Stimulated activated naive CD8-positive, alpha-beta T cell treated with anti-CD3 and anti-CD28 coated beads, Interleukin-15, amount 100 ng/mL, for 72 hours (primary cell): Measurements from ENCODE around the gene BCAS3.

Experiments
- ATAC-seq: fragments of 150-1000 bp; cut with Tn5 transposase; 2 replicates; pipeline ENCODE4 v1.10.0; 2021; ENCODE audit warnings: mild to moderate bottlenecking, moderate library complexity
- DNase-seq, 2 donors: peaks; one replicate each; pipeline ENCODE4 v3.0.0; 2021 to 2022
- H3K27ac Mint-ChIP-seq, 2 donors: one replicate each; pipeline ENCODE4 v1.8.0; 2022; ENCODE audit warnings: mild to moderate bottlenecking in 2 of 2, mixed read lengths in 2 of 2, moderate library complexity in 2 of 2
- H3K27me3 Mint-ChIP-seq: one replicate; pipeline ENCODE4 v1.8.0; 2022; ENCODE audit warnings: mixed read lengths
- H3K4me1 Mint-ChIP-seq: one replicate; pipeline ENCODE4 v1.8.0; 2022; ENCODE audit warnings: mild to moderate bottlenecking, mixed read lengths
- H3K4me3 Mint-ChIP-seq, 2 donors: one replicate each; pipeline ENCODE4 v1.8.0; 2022; ENCODE audit warnings: mild to moderate bottlenecking in 2 of 2, mixed read lengths in 2 of 2, moderate library complexity in 1 of 2
- H3K9me3 Mint-ChIP-seq, 2 donors: one replicate each; pipeline ENCODE4 v1.8.0; 2022; ENCODE audit warnings: mixed read lengths in 2 of 2

Gene BCAS3

GRCh38 chr17:61073131-61073530, 395.5 kb downstream of the BCAS3 start:
- ATAC-seq (no peak), DNase-seq (no peak)
- Mint-ChIP-seq H3K9me3 (peaks cover 0 to 8% of the 10 kb centered on the region in 2 donors), H3K27ac (no peak overlapping the region), H3K27me3 (no peaks in the 10 kb centered on the region), H3K4me3 (no peak overlapping the region), H3K4me1 (no peaks in the 10 kb centered on the region)

DNA sequence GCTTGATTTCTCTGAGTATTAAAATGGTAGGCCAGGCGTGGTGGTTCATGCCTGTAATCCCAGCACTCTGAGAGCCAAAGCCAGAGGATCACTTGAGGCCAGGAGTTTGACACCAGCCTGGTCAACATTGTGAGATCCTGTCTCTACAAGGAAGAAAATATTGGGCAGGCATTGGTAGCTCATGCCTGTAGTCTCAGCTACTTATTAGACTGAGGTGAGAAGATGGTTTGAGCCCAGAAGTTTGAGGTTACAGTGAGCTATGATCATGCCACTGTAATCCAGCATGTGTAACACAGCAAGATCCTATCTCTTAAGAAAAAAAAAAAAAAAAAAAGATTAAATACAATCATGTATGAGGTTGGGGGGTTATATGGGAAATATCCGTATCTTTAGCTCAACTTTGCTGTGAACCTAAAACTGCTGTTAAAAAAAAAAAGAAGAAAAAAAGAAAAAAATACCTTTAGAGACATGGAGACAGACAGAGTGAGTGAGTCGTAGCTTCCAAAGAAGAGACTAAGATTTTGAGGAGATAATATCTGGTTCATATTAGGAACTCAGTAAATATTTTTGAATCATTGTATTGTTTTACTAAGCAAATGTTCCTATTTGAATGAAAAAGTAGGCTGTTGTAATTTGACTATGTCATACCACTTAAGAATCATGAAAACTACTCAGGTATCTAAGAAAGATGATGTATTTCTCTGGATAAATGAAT, 396.3 kb downstream of the BCAS3 start:
- Mint-ChIP-seq H3K27ac (no peak overlapping the region), H3K4me1 (no peaks in the 10 kb centered on the region), H3K9me3 (peaks cover 0 to 3% of the 10 kb centered on the region in 2 donors), H3K27me3 (no peaks in the 10 kb centered on the region), H3K4me3 (no peak overlapping the region)
- DNase-seq (no peak), ATAC-seq (no peak)

DNA sequence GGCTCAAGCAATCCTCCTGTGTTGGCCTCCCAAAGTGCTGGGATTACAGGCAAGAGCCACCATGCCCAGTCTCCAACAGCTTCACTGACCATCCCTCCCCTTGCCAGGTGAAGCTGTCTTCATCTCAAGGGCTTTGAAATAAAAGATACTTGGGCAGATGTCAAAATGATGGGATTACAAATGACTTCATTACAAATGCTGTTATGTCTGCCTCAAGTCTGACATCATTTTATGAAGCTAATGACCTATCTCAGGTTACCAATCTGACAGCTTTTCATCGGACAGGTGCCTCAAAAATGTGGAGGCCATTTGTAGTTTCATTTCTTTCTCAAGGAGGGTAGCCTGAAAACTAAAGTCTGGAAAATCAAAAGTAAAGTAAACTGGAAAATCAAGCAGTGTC, 398.3 kb downstream of the BCAS3 start:
- Mint-ChIP-seq H3K27ac (no peak overlapping the region), H3K4me3 (no peak overlapping the region), H3K4me1 (no peaks in the 10 kb centered on the region), H3K27me3 (no peaks in the 10 kb centered on the region), H3K9me3 (no peaks in the 10 kb centered on the region)
- DNase-seq (no peak), ATAC-seq (no peak)

DNA sequence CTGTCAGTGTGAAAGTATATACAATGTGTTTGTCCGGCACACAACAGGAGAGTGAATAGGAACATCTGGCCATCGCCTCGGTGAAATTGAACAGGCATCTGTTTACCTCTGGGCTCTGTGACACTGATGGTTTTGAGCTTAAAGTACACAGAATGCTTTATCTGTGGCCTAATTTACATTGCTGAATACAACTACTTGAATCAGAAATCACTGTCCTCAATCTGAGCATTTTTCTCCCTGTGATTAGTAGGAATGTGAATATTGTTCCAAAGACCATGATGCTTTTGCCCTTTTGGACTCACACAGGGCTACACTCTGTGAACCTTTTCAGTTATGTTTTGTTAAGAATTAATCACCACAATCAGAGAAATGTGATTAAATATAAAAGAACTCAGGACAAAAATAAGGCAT, 399.0 kb downstream of the BCAS3 start:
- ATAC-seq (no peak), DNase-seq (no peak)
- Mint-ChIP-seq H3K27me3 (no peaks in the 10 kb centered on the region), H3K9me3 (no peaks in the 10 kb centered on the region), H3K4me1 (no peaks in the 10 kb centered on the region), H3K27ac (no peak overlapping the region), H3K4me3 (no peak overlapping the region)

- no peak for ATAC-seq
- DNase-seq, result no peak
- Mint-ChIP-seq H3K27me3 (no peaks in the 10 kb centered on the region), H3K27ac (peak overlapping the region in 1 of 2 donors; percentile 87), H3K4me1 (no peaks in the 10 kb centered on the region), H3K4me3 (no peak overlapping the region), H3K9me3 (no peaks in the 10 kb centered on the region)
Measured at GRCh38 chr17:61081959-61082358, 404.3 kb downstream of the BCAS3 start.

DNA sequence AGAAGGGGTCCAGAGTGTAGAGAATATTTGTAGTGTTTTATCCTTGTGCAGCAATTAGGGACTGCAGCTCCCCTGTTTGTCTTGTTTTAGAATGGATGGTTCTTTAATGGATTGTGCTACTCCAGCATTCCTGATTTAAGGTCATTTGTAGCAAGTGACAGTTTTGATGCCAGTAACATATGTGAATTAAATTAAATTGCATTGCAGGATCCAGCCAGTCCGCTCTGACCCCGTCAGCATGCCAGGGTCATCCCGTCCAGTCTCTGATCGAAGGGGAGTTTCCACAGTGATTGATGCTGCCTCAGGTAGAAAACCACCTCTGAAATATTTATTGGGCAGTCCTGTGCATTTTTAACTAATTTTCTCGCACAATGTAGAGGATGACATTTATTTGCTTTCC, 406.6 kb downstream of the BCAS3 start:
- no peaks in the 10 kb centered on the region for H3K9me3 Mint-ChIP-seq

DNA sequence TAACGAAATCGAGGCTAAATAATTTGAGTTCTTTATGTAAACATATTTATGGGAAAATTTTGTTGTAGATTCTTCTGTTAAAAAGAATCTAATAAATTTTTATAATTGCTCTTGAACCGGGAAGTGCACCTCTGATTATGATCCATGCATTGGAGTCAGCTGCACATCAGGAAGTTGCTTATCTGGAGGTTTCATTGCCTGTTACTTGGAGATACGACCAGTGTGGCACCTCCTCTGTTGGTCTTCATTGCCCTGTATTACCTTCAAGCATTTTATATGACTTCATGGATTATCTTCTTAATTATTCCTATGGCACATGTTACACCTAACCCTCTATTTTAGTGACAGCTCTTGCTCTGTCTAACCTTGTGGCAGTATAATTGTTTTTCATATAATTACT, 409.4 kb downstream of the BCAS3 start:
- DNase-seq (no peak), ATAC-seq (no peak)
- peaks cover 2 to 5% of the 10 kb centered on the region in 2 donors for H3K9me3 Mint-ChIP-seq
- no peaks in the 10 kb centered on the region for H3K4me1 Mint-ChIP-seq
- no peak overlapping the region for H3K27ac Mint-ChIP-seq
- H3K27me3 Mint-ChIP-seq, result no peaks in the 10 kb centered on the region
- H3K4me3 Mint-ChIP-seq, result no peak overlapping the region

More for the DNA sequence above, 406.6 kb downstream of the BCAS3 start:
- H3K4me1 Mint-ChIP-seq, result no peaks in the 10 kb centered on the region
- H3K27ac Mint-ChIP-seq, result no peak overlapping the region
- ATAC-seq, result no peak
- no peak overlapping the region for H3K4me3 Mint-ChIP-seq
- DNase-seq, result no peak
- H3K27me3 Mint-ChIP-seq, result no peaks in the 10 kb centered on the region

GRCh38 chr17:61088556-61088955, 410.9 kb downstream of the BCAS3 start:
- DNase-seq (no peak), ATAC-seq (no peak)
- H3K4me3 Mint-ChIP-seq, result no peak overlapping the region
- H3K4me1 Mint-ChIP-seq, result no peaks in the 10 kb centered on the region
- H3K27ac Mint-ChIP-seq, result no peak overlapping the region
- H3K27me3 Mint-ChIP-seq, result no peaks in the 10 kb centered on the region
- H3K9me3 Mint-ChIP-seq, result peaks cover 6 to 10% of the 10 kb centered on the region in 2 donors

GRCh38 chr17:61091096-61091495, 413.4 kb downstream of the BCAS3 start:
- H3K4me1 Mint-ChIP-seq, result no peaks in the 10 kb centered on the region
- H3K27ac Mint-ChIP-seq, result no peak overlapping the region
- H3K27me3 Mint-ChIP-seq, result no peaks in the 10 kb centered on the region
- peaks cover 6 to 10% of the 10 kb centered on the region in 2 donors for H3K9me3 Mint-ChIP-seq
- ATAC-seq (no peak), DNase-seq (no peak)
- no peak overlapping the region for H3K4me3 Mint-ChIP-seq

DNA sequence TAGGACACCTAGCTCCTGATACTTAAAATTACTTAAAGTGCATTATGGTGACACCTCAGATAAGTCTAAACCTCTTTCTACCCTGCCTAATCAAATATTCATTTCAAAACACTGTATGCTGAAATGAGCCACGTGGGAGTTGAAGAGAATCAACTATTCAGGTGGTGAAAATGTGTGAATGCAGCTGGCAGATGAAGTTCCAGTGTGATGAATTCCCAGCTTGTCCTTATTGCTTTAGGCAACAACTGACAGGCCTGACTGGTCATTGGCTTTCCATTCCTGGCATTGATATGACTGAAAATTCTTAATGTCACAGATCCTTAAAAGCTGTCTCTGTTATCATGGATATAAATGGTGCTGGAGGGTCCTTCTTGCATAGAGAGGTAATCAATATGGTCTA, 420.1 kb downstream of the BCAS3 start:
- Mint-ChIP-seq H3K4me3 (no peak overlapping the region), H3K27me3 (no peaks in the 10 kb centered on the region), H3K9me3 (no peaks in the 10 kb centered on the region), H3K27ac (peak overlapping the region in 1 of 2 donors; percentile 20), H3K4me1 (no peaks in the 10 kb centered on the region)
- no peak for DNase-seq
- ATAC-seq, result no peak

GRCh38 chr17:61106354-61106753, 428.7 kb downstream of the BCAS3 start:
- ATAC-seq (no peak), DNase-seq (no peak)
- H3K27ac Mint-ChIP-seq, result peak overlapping the region in 1 of 2 donors; percentile 19
- no peak overlapping the region for H3K4me3 Mint-ChIP-seq
- H3K27me3 Mint-ChIP-seq, result no peaks in the 10 kb centered on the region
- H3K4me1 Mint-ChIP-seq, result no peaks in the 10 kb centered on the region
- peaks cover 0 to 5% of the 10 kb centered on the region in 2 donors for H3K9me3 Mint-ChIP-seq

- Mint-ChIP-seq H3K4me1 (peaks cover 9% of the 10 kb centered on the region), H3K4me3 (no peak overlapping the region), H3K9me3 (peaks cover 9 to 11% of the 10 kb centered on the region in 2 donors), H3K27ac (no peak overlapping the region), H3K27me3 (no peaks in the 10 kb centered on the region)
- no peak for DNase-seq
- ATAC-seq, result no peak
Measured at GRCh38 chr17:61116577-61116976, 438.9 kb downstream of the BCAS3 start.

DNA sequence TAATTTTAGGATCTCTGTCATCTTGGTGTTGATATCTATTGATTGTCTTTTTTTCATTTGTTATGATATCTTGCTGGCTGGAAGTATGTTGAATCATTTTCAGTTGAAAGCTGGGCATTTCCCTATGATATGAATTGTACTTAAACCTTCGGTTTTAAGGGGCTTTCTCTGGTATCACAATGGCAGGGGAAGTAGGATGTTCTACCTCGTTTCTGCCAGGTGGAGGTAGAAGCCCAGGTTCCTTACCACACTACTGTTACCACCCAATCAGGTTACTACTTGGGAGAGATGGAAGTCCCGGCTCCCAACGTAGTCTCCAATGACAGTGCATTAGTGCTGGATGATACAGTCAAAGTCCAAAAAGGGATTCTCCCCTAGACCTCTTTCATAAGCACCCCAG, 440.3 kb downstream of the BCAS3 start:
- H3K27me3 Mint-ChIP-seq, result no peaks in the 10 kb centered on the region

GRCh38 chr17:61118871-61119270, 441.2 kb downstream of the BCAS3 start:
- H3K27ac Mint-ChIP-seq, result no peak overlapping the region
- H3K4me3 Mint-ChIP-seq, result no peak overlapping the region
- H3K27me3 Mint-ChIP-seq, result no peaks in the 10 kb centered on the region
- DNase-seq (no peak), ATAC-seq (no peak)
- peaks cover 9 to 11% of the 10 kb centered on the region in 2 donors for H3K9me3 Mint-ChIP-seq
- peaks cover 9% of the 10 kb centered on the region for H3K4me1 Mint-ChIP-seq

More for the DNA sequence above, 440.3 kb downstream of the BCAS3 start:
- Mint-ChIP-seq H3K27ac (peak overlapping the region in 1 of 2 donors; percentile 66), H3K9me3 (peaks cover 9 to 11% of the 10 kb centered on the region in 2 donors), H3K4me3 (no peak overlapping the region), H3K4me1 (peaks cover 9% of the 10 kb centered on the region)
- ATAC-seq (peak; percentile 52), DNase-seq (no peak)

DNA sequence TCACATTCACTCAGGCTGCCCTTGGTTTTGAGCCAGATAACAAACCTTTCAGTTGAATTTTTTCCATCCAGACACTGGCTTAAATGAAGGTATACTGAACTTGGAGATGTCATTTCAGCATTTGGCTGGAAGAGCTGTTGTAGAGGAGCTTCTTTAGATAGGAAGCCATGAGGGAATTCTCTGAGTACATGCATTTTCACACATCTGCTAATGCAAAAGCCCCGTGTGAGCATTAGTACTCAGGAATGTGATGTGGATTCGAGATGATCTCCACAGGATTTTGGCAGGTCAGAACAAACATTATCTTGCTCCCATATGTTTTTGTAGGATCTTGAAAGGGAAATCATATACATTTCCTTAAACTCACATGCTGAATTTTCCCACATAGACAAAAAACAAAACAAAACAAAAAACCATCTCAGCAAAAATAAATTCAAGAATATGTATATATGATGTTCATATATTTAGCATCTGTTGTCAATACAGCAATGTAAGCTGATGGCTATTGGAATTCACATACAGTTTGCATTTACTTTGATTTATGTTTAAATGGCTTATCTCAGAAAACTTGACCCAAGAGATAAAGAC, 444.8 kb downstream of the BCAS3 start:
- no peak overlapping the region for H3K27ac Mint-ChIP-seq
- no peak for ATAC-seq
- no peaks in the 10 kb centered on the region for H3K27me3 Mint-ChIP-seq
- peaks cover 0 to 6% of the 10 kb centered on the region in 2 donors for H3K9me3 Mint-ChIP-seq
- DNase-seq, result no peak
- no peak overlapping the region for H3K4me3 Mint-ChIP-seq
- H3K4me1 Mint-ChIP-seq, result peaks cover 9% of the 10 kb centered on the region

DNA sequence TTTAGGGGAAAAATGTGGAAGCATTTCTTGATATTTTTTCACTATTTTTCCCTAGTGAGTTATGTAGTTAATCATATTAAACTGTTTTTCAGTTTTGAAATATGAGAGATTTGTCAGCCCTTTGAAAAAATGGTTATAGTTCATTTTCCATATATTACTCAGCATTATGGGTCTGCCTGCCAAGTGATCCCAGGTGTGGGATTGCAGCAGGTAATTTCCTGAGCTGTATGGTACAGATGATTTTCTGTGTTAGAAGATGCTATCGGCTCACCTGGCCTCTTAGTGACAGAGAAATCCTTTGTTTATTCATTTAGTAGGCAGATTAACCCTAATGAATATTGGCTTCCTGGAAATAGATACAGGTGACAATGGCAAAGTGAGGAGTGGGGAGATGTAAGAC, 446.9 kb downstream of the BCAS3 start:
- peak overlapping the region in 1 of 2 donors; percentile 35 for H3K27ac Mint-ChIP-seq
- no peak overlapping the region for H3K4me3 Mint-ChIP-seq
- no peaks in the 10 kb centered on the region for H3K9me3 Mint-ChIP-seq
- H3K27me3 Mint-ChIP-seq, result no peaks in the 10 kb centered on the region
- ATAC-seq (no peak), DNase-seq (no peak)
- H3K4me1 Mint-ChIP-seq, result peaks cover 7% of the 10 kb centered on the region
